ENCODE measurements around the gene KCND1. TPM values are rescaled to one million over a fixed set of nuclear protein-coding genes. Genes with fewer than 3 reads are reported as not detected.

The KCND1 gene
- total and polyA plus RNA-seq, 10 of the 15 experiments (the other 5 are each of a cell fraction or from before 2014, with no cell fraction given), result 0.02 to 1.0 (median 0.39) TPM

GRCh38 chrX:48976086-48976485 lies 4.4 kb upstream of the KCND1 start (continued):
- TF ChIP-seq ZNF592 (IDR thresholded peaks at IDR 0.05) (no peak), SIN3A (IDR thresholded peaks at IDR 0.05; ENCODE audit: low read depth, low read length) (no peak), SMARCA5 (IDR thresholded peaks at IDR 0.05) (no peak), CBX5 (IDR thresholded peaks at IDR 0.05; ENCODE audit: low read depth) (no peak), IKZF1 (conservative IDR thresholded peaks at IDR 0.05) (no peak)

- no peak for DNase-seq (ENCODE audit: low read depth, low spot score)
- H3K27ac ChIP-seq (ENCODE audit: control insufficient read depth, insufficient read depth), result no peak overlapping the region
- no peaks in the 10 kb centered on the region for H4K20me1 ChIP-seq (ENCODE audit: control insufficient read depth, insufficient read depth)
- peaks cover 5% of the 10 kb centered on the region for H3K4me1 ChIP-seq (ENCODE audit: control insufficient read depth, insufficient read depth, low read length)
- H3K9me3 ChIP-seq (replicated peaks; ENCODE audit: control insufficient read depth, insufficient read depth, low read length), result no peaks in the 10 kb centered on the region
- in situ Hi-C loops (cut with MboI) (no loop called here), intact Hi-C loops (cut with micrococcal nuclease; ENCODE audit: unreplicated experiment) (no loop called here)
- no peak for FAIRE-seq
- ChIA-PET CTCF (interaction anchor here (1.1 kb wide), 1 partner anchor 67 kb away, joined by 3 read pairs; no protein-coding TSS in a partner anchor), SMC1A (ENCODE audit: uncharacterized antibody, unreplicated experiment) (no interaction called here), RAD21 (ENCODE audit: unreplicated experiment) (no interaction called here), POLR2A (interaction anchor here (0.7 kb wide), 1 partner anchor 34 kb away, joined by 8 read pairs; no protein-coding TSS in a partner anchor)
- 58% methylated on average over 5 of the region's 5 CpGs for WGBS (ENCODE audit: insufficient coverage, insufficient replicate concordance, low lambda C conversion rate, missing lambda C conversion rate)
- H2AFZ ChIP-seq (ENCODE audit: control insufficient read depth, low read depth, low read length), result no peak overlapping the region
- ATAC-seq, result no peak
- H3K4me2 ChIP-seq (ENCODE audit: control insufficient read depth, insufficient read depth), result no peak overlapping the region
- no peak overlapping the region for H3K4me3 ChIP-seq
- no TSS peak for BruUV-seq (replicated peaks)
- H3K79me2 ChIP-seq (ENCODE audit: control insufficient read depth, insufficient read depth, low read length), result no peaks in the 10 kb centered on the region
- TF ChIP-seq ZNF24 (IDR thresholded peaks at IDR 0.05) (no peak), SUZ12 (IDR thresholded peaks at IDR 0.05; ENCODE audit: unreplicated experiment) (no peak), TBL1XR1 (IDR thresholded peaks at IDR 0.05; ENCODE audit: low read depth, low read length) (no peak), TCF12 (IDR thresholded peaks at IDR 0.05; ENCODE audit: low read depth, low read length) (no peak), ZNF384 (IDR thresholded peaks at IDR 0.05; ENCODE audit: borderline replicate concordance, low read depth, low read length) (no peak), MYC (IDR thresholded peaks at IDR 0.05; ENCODE audit: insufficient read depth, insufficient read length, insufficient replicate concordance, low read length, severe bottlenecking) (no peak), IRF4 (IDR thresholded peaks at IDR 0.05; ENCODE audit: low read depth, low read length) (no peak), CBFB (IDR thresholded peaks at IDR 0.05; ENCODE audit: low read depth) (no peak), CBX3 (IDR thresholded peaks at IDR 0.05; ENCODE audit: borderline replicate concordance, low read depth) (no peak), ZSCAN29 (IDR thresholded peaks at IDR 0.05) (no peak), IRF3 (IDR thresholded peaks at IDR 0.05) (no peak), KDM1A (IDR thresholded peaks at IDR 0.05; ENCODE audit: borderline replicate concordance) (no peak), EP300 (IDR thresholded peaks at IDR 0.05; ENCODE audit: borderline replicate concordance in 1 of 2, control insufficient read depth in 1 of 2, low read depth in 2 of 2, low read length in 2 of 2) (no peak), SREBF1 (IDR thresholded peaks at IDR 0.05; ENCODE audit: low read length) (no peak), MAX (IDR thresholded peaks at IDR 0.05; ENCODE audit: low read depth, low read length) (no peak), BCL11A (IDR thresholded peaks at IDR 0.05; ENCODE audit: low read depth, low read length) (no peak)
- H3K27me3 ChIP-seq (replicated peaks in 1 of 2; ENCODE audit: control insufficient read depth in 2 of 2, insufficient read depth in 2 of 2, low read length in 1 of 2), result no peaks in the 10 kb centered on the region
- H3K36me3 ChIP-seq (ENCODE audit: control insufficient read depth in 2 of 2, insufficient read depth in 2 of 2, low read length in 1 of 2), result no peaks in the 10 kb centered on the region; a peak in 3 of 4 replicates
- no peak overlapping the region for H3K9ac ChIP-seq (ENCODE audit: control insufficient read depth, insufficient read depth, low read length)
Measured at GRCh38 chrX:48975541-48975940, 3.9 kb upstream of the KCND1 start.

Measured in GM12878 (cell line).